SK-N-SH (cell line): Measurements from ENCODE around the gene MINK1. TPM values are rescaled to one million over a fixed set of nuclear protein-coding genes. Genes with fewer than 3 reads are reported as not detected.

Source experiments
- CTCF ChIA-PET: fragments of 300-600, 350-600 bp; formaldehyde crosslinking; extraction: SDS; loops from one replicate; lab custom pipeline; 2021; lab: Yijun Ruan, JAX
- POLR2A ChIA-PET: fragments of 350-600 bp; sonication (Branson Sonifier 250); formaldehyde crosslinking; extraction: SDS; loops from one replicate; lab custom pipeline; 2020; ENCODE audit warnings: antibody characterized with exemption, inconsistent platforms; lab: Yijun Ruan, JAX
- DNase-seq: peaks from one replicate; pipeline ENCODE4 v3.0.0; 2012
- H2AFZ ChIP-seq: fragments of 200-600 bp; sonication (generic); 2 replicates; pipeline ENCODE4 v1.8.1; 2016; ENCODE audit warnings: antibody characterized with exemption, mild to moderate bottlenecking, low read depth
- H3F3A ChIP-seq: fragments of 200-600 bp; sonication (generic); replicated peaks from 2 replicates; pipeline ENCODE3; 2016; ENCODE audit warnings: antibody characterized with exemption, mild to moderate bottlenecking; ENCODE audit not compliant: insufficient read depth
- H3K27ac ChIP-seq, 2 experiments: fragments of 200-500 bp in 1 of 2; fragments of 200-600 bp in 1 of 2; sonication (Bioruptor generic) in 1 of 2; sonication (generic), shearing (Covaris generic) in 1 of 2; 2 replicates each; pipeline versions ENCODE4 v1.5.1 to v1.6.1; 2014 to 2016; ENCODE audit warnings: low read depth in 2 of 2, inconsistent platforms in 1 of 2, low read length in 1 of 2, mild to moderate bottlenecking in 1 of 2, mixed read lengths in 1 of 2
- H3K27me3 ChIP-seq: fragments of 200-600 bp; sonication (generic), shearing (Covaris generic); 2 replicates; pipeline ENCODE4 v1.6.1; 2016; ENCODE audit warnings: mixed run types; ENCODE audit not compliant: insufficient read depth
- H3K36me3 ChIP-seq, 2 experiments: fragments of 200-500 bp in 1 of 2; fragments of 200-600 bp in 1 of 2; sonication (Bioruptor generic) in 1 of 2; sonication (generic) in 1 of 2; replicated peaks in 1 of 2; 2 replicates each; pipeline versions ENCODE3 to v1.5.1; 2014 to 2016; ENCODE audit warnings: low read length in 1 of 2, mild to moderate bottlenecking in 1 of 2; ENCODE audit not compliant: insufficient read depth in 2 of 2, control insufficient read depth in 1 of 2
- H3K4me1 ChIP-seq, 2 experiments: fragments of 200-500 bp in 1 of 2; fragments of 200-600 bp in 1 of 2; sonication (Bioruptor generic) in 1 of 2; sonication (generic), shearing (Covaris generic) in 1 of 2; 2 replicates each; pipeline versions ENCODE4 v1.5.1 to v1.6.1; 2014 to 2016; ENCODE audit warnings: low read depth in 1 of 2, low read length in 1 of 2, mixed run types in 1 of 2; ENCODE audit not compliant: insufficient read depth in 2 of 2, control insufficient read depth in 1 of 2
- H3K4me2 ChIP-seq: fragments of 200-600 bp; sonication (generic), shearing (Covaris generic); 2 replicates; pipeline ENCODE4 v1.6.1; 2017; ENCODE audit warnings: mixed run types
- H3K4me3 ChIP-seq, 2 experiments: fragments of 200-500 bp in 1 of 2; fragments of 200-600 bp in 1 of 2; sonication (Bioruptor generic) in 1 of 2; sonication (generic), shearing (Covaris generic) in 1 of 2; 2 replicates each; pipeline versions ENCODE4 v1.5.1 to v1.8.1; 2014 to 2016; ENCODE audit warnings: low read depth in 2 of 2, inconsistent platforms in 1 of 2, low read length in 1 of 2, mild to moderate bottlenecking in 1 of 2, mixed read lengths in 1 of 2, moderate library complexity in 1 of 2
- H3K79me2 ChIP-seq: fragments of 200-600 bp; sonication (generic); 2 replicates; pipeline ENCODE4 v1.8.1; 2017; ENCODE audit warnings: mild to moderate bottlenecking; ENCODE audit not compliant: insufficient read depth
- H3K9ac ChIP-seq: fragments of 200-600 bp; sonication (generic); 2 replicates; pipeline ENCODE4 v1.6.1; 2017; ENCODE audit warnings: mixed run types
- H3K9me2 ChIP-seq: fragments of 200-600 bp; sonication (generic); 2 replicates; pipeline ENCODE4 v1.6.1; 2017; ENCODE audit warnings: mixed run types
- H3K9me3 ChIP-seq: fragments of 200-600 bp; sonication (generic); 2 replicates; pipeline ENCODE4 v1.6.1; 2017; ENCODE audit warnings: mixed run types, mild to moderate bottlenecking, moderate library complexity
- H4K20me1 ChIP-seq: fragments of 200-600 bp; sonication (generic); 2 replicates; pipeline ENCODE4 v1.6.1; 2017; ENCODE audit warnings: mild to moderate bottlenecking, mixed run types; ENCODE audit not compliant: insufficient read depth
- CHD2 ChIP-seq: fragments of 150-350 bp; IDR thresholded peaks from 2 replicates; pipeline ENCODE4 v1.6.1; 2018; ENCODE audit warnings: low read length; ENCODE audit not compliant: partially characterized antibody
- EP300 ChIP-seq, 2 experiments: IDR thresholded peaks; 2 replicates each; pipeline versions ENCODE4 v1.4.0 to v1.6.1; 2012; ENCODE audit warnings: borderline replicate concordance in 1 of 2, low read depth in 1 of 2, low read length in 1 of 2
- EZH2phosphoT487 ChIP-seq: fragments of 200-600 bp; sonication (generic); IDR thresholded peaks from 2 replicates; pipeline ENCODE4 v1.6.1; 2017; ENCODE audit warnings: low read depth, mixed run types, mild to moderate bottlenecking, antibody characterized with exemption, moderate library complexity, borderline replicate concordance
- FOXM1 ChIP-seq: IDR thresholded peaks from 2 replicates; pipeline ENCODE4 v1.4.0; 2012; ENCODE audit warnings: low read depth, mild to moderate bottlenecking
- NRF1 ChIP-seq: IDR thresholded peaks from 2 replicates; pipeline ENCODE4 v1.6.1; 2012; ENCODE audit warnings: low read depth, mild to moderate bottlenecking, low read length
- REST ChIP-seq: IDR thresholded peaks from 2 replicates; pipeline ENCODE4 v1.6.1; 2012; ENCODE audit warnings: mild to moderate bottlenecking, low read depth, low read length, moderate library complexity
- RFX5 ChIP-seq: IDR thresholded peaks from 2 replicates; pipeline ENCODE4 v1.6.1; 2012; ENCODE audit warnings: mild to moderate bottlenecking, improper control_type of control experiment, low read length
- SMC3 ChIP-seq: IDR thresholded peaks from 2 replicates; pipeline ENCODE4 v1.6.1; 2012; ENCODE audit warnings: low read depth, low read length, improper control_type of control experiment
- TEAD4 ChIP-seq: IDR thresholded peaks from 2 replicates; pipeline ENCODE4 v1.4.0; 2012; ENCODE audit warnings: mild to moderate bottlenecking, borderline replicate concordance; ENCODE audit not compliant: insufficient read depth
- YY1 ChIP-seq: IDR thresholded peaks from 2 replicates; pipeline ENCODE4 v1.4.0; 2012; ENCODE audit warnings: low read depth, mild to moderate bottlenecking
- WGBS: methylation state at CpG from one replicate; pipeline ENCODE4 v1.1.6; 2017; ENCODE audit warnings: low lambda C conversion rate; 5-methylcytosine and 5-hydroxymethylcytosine counted together
- polyA plus RNA-seq, 3 experiments: library from polyadenylated mRNA; depleted of rRNA; stranded (reverse); fragments of >200 nt; gene quantifications; 2 replicates each; pipeline ENCODE4 v1.2.3, GENCODE V29; 2012
- TF ChIP-seq, protein P1 (sequence below): IDR thresholded peaks from 2 replicates; pipeline ENCODE4 v1.4.0; 2012; ENCODE audit warnings: low read depth, borderline replicate concordance

Gene MINK1
- polyA plus RNA-seq, 1 of the 3 experiments (the other 2 are of a cell fraction) = 64.7 TPM

DNA sequence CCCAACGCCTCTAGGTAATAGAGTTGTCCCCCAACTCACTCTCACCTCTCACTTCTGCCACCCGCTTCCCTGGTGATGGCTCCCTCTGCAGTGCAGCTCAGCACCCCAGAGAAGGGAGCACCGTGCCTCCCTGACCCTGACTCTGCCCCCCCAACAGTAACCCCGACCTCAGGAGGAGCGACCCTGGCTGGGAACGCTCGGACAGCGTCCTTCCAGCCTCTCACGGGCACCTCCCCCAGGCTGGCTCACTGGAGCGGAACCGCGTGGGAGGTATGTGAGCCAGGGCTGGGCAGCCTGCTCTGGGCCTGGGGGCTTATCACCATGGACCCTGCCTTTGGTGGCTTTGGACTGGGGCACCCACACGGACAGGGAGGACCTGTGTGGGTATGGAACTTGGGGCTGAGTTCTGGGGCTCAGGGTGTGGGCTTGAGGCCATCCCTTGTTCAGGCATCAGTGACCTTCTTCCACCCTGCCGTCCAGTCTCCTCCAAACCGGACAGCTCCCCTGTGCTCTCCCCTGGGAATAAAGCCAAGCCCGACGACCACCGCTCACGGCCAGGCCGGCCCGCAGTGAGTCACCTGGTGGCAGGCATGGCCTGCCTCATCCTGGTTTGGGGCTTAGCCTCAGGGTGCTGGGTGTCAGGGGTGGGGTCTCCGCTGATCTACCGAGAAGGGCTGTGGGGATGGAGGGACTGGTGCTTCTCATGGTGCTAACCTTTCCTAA is 59.5 kb downstream of the MINK1 start:
- no peaks in the 10 kb centered on the region for H3K9me3 ChIP-seq
- POLR2A ChIA-PET = no interaction called here
- CTCF ChIA-PET = interaction anchor here (2.0 to 16.4 kb wide), 3 partner anchors 8 to 107 kb away, joined by 4 to 235 read pairs (median 45); partner anchors contain the start of genes C17orf107, CHRNE, GLTPD2 and VMO1
- no peak overlapping the region for H3K9ac ChIP-seq
- peaks cover 3% of the 10 kb centered on the region for H3F3A ChIP-seq
- no peak for DNase-seq
- no peaks in the 10 kb centered on the region for H3K4me1 ChIP-seq
- H3K27me3 ChIP-seq = no peaks in the 10 kb centered on the region
- H2AFZ ChIP-seq = no peak overlapping the region
- H3K9me2 ChIP-seq = no peaks in the 10 kb centered on the region
- H3K36me3 ChIP-seq = peaks cover 4 to 56% of the 10 kb centered on the region in 2 experiments
- TF ChIP-seq SMC3 = no peak
- TF ChIP-seq, protein P1, sequence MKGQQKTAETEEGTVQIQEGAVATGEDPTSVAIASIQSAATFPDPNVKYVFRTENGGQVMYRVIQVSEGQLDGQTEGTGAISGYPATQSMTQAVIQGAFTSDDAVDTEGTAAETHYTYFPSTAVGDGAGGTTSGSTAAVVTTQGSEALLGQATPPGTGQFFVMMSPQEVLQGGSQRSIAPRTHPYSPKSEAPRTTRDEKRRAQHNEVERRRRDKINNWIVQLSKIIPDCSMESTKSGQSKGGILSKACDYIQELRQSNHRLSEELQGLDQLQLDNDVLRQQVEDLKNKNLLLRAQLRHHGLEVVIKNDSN = no peak
- TF ChIP-seq RFX5 = no peak
- no peak for TF ChIP-seq EZH2phosphoT487
- no peak for TF ChIP-seq TEAD4
- TF ChIP-seq, all 33 proteins: peak for 0
- no peak overlapping the region for H3K27ac ChIP-seq
- no peak overlapping the region for H3K4me2 ChIP-seq
- H3K4me3 ChIP-seq = no peak overlapping the region
- no peaks in the 10 kb centered on the region for H4K20me1 ChIP-seq
- WGBS = 93% methylated on average over 13 of the region's 23 CpGs
- no peaks in the 10 kb centered on the region for H3K79me2 ChIP-seq

DNA sequence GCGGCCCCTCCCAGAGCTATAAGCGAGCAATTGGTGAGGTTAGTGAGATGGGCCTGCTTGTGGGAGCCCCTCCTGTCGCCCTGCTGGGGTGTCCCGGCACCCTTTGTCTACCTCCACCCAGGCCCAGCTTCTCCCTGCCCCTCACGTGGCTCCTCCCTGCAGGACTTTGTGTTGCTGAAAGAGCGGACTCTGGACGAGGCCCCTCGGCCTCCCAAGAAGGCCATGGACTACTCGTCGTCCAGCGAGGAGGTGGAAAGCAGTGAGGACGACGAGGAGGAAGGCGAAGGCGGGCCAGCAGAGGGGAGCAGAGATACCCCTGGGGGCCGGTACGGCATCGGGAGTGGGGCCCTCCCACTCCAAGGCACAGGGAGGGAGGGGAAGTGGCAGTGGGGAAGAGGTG is 60.1 kb downstream of the MINK1 start:
- H3K4me2 ChIP-seq = no peak overlapping the region
- no peak for TF ChIP-seq NRF1
- TF ChIP-seq, all 33 proteins: peak for 0
- Histone ChIP-seq H3K79me2 (no peaks in the 10 kb centered on the region), H3K27ac (no peak overlapping the region), H3K36me3 (peaks cover under 1 to 56% of the 10 kb centered on the region in 2 experiments), H3F3A (peaks cover under 1% of the 10 kb centered on the region), H3K9me2 (no peaks in the 10 kb centered on the region), H3K9me3 (no peaks in the 10 kb centered on the region), H3K4me3 (no peak overlapping the region), H3K27me3 (no peaks in the 10 kb centered on the region), H2AFZ (no peak overlapping the region), H3K9ac (no peak overlapping the region), H4K20me1 (no peaks in the 10 kb centered on the region), H3K4me1 (no peaks in the 10 kb centered on the region)
- CTCF ChIA-PET = interaction anchor here (2.0 to 16.4 kb wide), 2 partner anchors 11 to 107 kb away, joined by 4 to 235 read pairs; partner anchors contain the start of genes GLTPD2 and VMO1
- 94% methylated on average over 18 of the region's 18 CpGs for WGBS
- DNase-seq = no peak
- POLR2A ChIA-PET = no interaction called here

DNA sequence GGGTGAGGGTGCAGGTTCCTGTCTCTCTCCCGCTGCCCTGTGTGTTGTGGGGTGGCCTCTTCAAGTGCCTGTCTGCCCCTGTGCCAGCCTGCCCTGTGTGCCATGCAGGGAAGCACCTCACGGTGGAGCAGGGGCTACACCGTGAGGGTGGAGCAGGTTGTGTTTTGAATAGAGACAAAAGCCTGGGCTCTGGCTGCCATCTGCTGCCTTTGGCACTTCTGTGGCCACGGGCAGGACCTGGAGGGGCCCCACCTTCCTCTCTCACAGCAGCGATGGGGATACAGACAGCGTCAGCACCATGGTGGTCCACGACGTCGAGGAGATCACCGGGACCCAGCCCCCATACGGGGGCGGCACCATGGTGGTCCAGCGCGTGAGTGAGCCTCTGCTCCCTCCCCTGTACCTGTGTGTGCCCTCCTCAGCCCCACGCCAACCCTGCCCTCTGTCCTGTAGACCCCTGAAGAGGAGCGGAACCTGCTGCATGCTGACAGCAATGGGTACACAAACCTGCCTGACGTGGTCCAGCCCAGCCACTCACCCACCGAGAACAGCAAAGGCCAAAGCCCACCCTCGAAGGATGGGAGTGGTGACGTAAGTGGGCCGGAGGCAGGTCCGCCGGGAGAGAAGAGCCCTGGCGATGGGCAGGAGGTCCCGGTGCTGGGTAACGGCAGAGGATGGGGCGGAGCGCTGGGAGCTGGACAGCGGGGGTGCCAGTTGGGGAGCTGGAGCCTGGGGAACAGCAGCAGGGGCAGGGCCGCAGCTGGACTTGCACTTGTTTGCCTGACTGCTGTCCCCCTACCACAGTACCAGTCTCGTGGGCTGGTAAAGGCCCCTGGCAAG is 60.8 kb downstream of the MINK1 start:
- no peak overlapping the region for H3K4me2 ChIP-seq
- WGBS = 95% methylated on average over 14 of the region's 31 CpGs
- no peak overlapping the region for H3K9ac ChIP-seq
- H3K9me3 ChIP-seq = no peaks in the 10 kb centered on the region
- ChIA-PET POLR2A (no interaction called here), CTCF (interaction anchor here (0.9 to 1.4 kb wide), 3 partner anchors 9 to 107 kb away, joined by 3 to 4 read pairs (median 3); partner anchors contain the start of genes CHRNE and VMO1)
- H4K20me1 ChIP-seq = no peaks in the 10 kb centered on the region
- no peaks in the 10 kb centered on the region for H3K4me1 ChIP-seq
- H3K79me2 ChIP-seq = no peaks in the 10 kb centered on the region
- H3K27me3 ChIP-seq = no peaks in the 10 kb centered on the region
- peaks cover 0 to 63% of the 10 kb centered on the region in 2 experiments for H3K36me3 ChIP-seq
- no peak overlapping the region for H3K4me3 ChIP-seq
- no peak overlapping the region for H2AFZ ChIP-seq
- no peaks in the 10 kb centered on the region for H3K9me2 ChIP-seq
- H3F3A ChIP-seq = no peaks in the 10 kb centered on the region
- no peak overlapping the region for H3K27ac ChIP-seq
- DNase-seq = no peak
- TF ChIP-seq RFX5 (no peak), SMC3 (no peak), EP300 (IDR thresholded peaks at IDR 0.05; ENCODE audit: borderline replicate concordance in 1 of 2, low read depth in 1 of 2, low read length in 1 of 2) (no peak), TEAD4 (no peak), FOXM1 (no peak), YY1 (no peak), REST (no peak), CHD2 (no peak), EZH2phosphoT487 (no peak)
